ENCODE measurements around the gene SIVA1. TPM values are rescaled to one million over a fixed set of nuclear protein-coding genes. Genes with fewer than 3 reads are reported as not detected.
A peak's percentile ranks its signal among the peaks of the same experiment; 100 is the strongest.

The SIVA1 gene
- total and polyA plus RNA-seq, 7 experiments from 2014 or later = 61.4 to 276 (median 91.6) TPM

GRCh38 chr14:104724407-104724980, 28.5 kb upstream of the SIVA1 start:
- Histone ChIP-seq H3K9me3 (ENCODE audit: control insufficient read depth in 2 of 3, low read length in 3 of 3) (no peaks in the 10 kb centered on the region), H3K4me3 (ENCODE audit: low read length) (peak overlapping the region; percentile 30), H3K4me1 (ENCODE audit: control insufficient read depth in 2 of 2, insufficient read depth in 2 of 2, low read length in 2 of 2) (peaks cover 0 to 6% of the 10 kb centered on the region in 2 donors), H3K27me3 (ENCODE audit: control insufficient read depth in 2 of 2, insufficient read depth in 2 of 2, low read length in 2 of 2) (no peaks in the 10 kb centered on the region), H3K36me3 (ENCODE audit: control insufficient read depth in 2 of 3, insufficient read depth in 3 of 3, low read length in 3 of 3) (peaks cover 0 to under 1% (median 0%) of the 10 kb centered on the region in 3 experiments), H3K27ac (ENCODE audit: low read depth, low read length) (peak overlapping the region; percentile 58)
- DNase-seq (peak in 3 of 9 donors; percentile 15 to 25 (median 22)), ATAC-seq (peak; percentile 7)
- Mint-ChIP-seq H3K27me3 (no peaks in the 10 kb centered on the region), H3K9me3 (no peaks in the 10 kb centered on the region), H3K4me1 (peaks cover 0 to 11% (median 0%) of the 10 kb centered on the region in 7 donors), H3K27ac (no peak overlapping the region), H3K36me3 (peaks cover 0 to 3% (median 0%) of the 10 kb centered on the region in 5 donors), H3K4me3 (peak overlapping the region in 9 of 10 donors; percentile 19 to 73 (median 49))
- intact Hi-C loops (cut with micrococcal nuclease) = loop anchor here (1.0 to 5.0 kb wide), 4 partner anchors 28 to 297 kb away; partner anchors contain the start of gene CDCA4 (in 1 of the 2)
- ChIA-PET CTCF (no interaction called here), POLR2A (interaction anchor here (2.2 kb wide), 1 partner anchor 29 kb away, joined by 10 read pairs; the partner anchor contains the start of gene SIVA1)

GRCh38 chr14:104724981-104725771, 27.8 kb upstream of the SIVA1 start:
- Mint-ChIP-seq H3K4me1 (peaks cover 0 to 9% (median 0%) of the 10 kb centered on the region in 7 donors), H3K9me3 (no peaks in the 10 kb centered on the region), H3K27ac (no peak overlapping the region), H3K36me3 (no peaks in the 10 kb centered on the region), H3K4me3 (peak overlapping the region in 9 of 10 donors; percentile 19 to 73 (median 56)), H3K27me3 (no peaks in the 10 kb centered on the region)
- DNase-seq (no peak), ATAC-seq (no peak)
- H3K9me3 ChIP-seq (ENCODE audit: control insufficient read depth in 2 of 3, low read length in 3 of 3) = no peaks in the 10 kb centered on the region
- H3K4me1 ChIP-seq (ENCODE audit: control insufficient read depth in 2 of 2, insufficient read depth in 2 of 2, low read length in 2 of 2) = peaks cover 0 to 6% of the 10 kb centered on the region in 2 donors
- H3K27ac ChIP-seq (ENCODE audit: low read depth, low read length) = no peak overlapping the region
- ChIA-PET CTCF (no interaction called here), POLR2A (interaction anchor here (0.8 kb wide), 1 partner anchor 16 kb away, joined by 3 read pairs; no protein-coding TSS in a partner anchor)
- no peak overlapping the region for H3K4me3 ChIP-seq (ENCODE audit: low read length)
- no peaks in the 10 kb centered on the region for H3K36me3 ChIP-seq (ENCODE audit: control insufficient read depth in 2 of 3, insufficient read depth in 3 of 3, low read length in 3 of 3)
- intact Hi-C loops (cut with micrococcal nuclease) = loop anchor here (1.0 to 5.0 kb wide), 4 partner anchors 27 to 296 kb away; partner anchors contain the start of gene CDCA4 (in 1 of the 2)
- no peaks in the 10 kb centered on the region for H3K27me3 ChIP-seq (ENCODE audit: control insufficient read depth in 2 of 2, insufficient read depth in 2 of 2, low read length in 2 of 2)

- Mint-ChIP-seq H3K4me1 (peaks cover 0 to 9% (median 0%) of the 10 kb centered on the region in 7 donors), H3K4me3 (peak overlapping the region in 5 of 10 donors; percentile 47 to 65 (median 60)), H3K27ac (no peak overlapping the region), H3K9me3 (no peaks in the 10 kb centered on the region), H3K36me3 (no peaks in the 10 kb centered on the region), H3K27me3 (no peaks in the 10 kb centered on the region)
- Histone ChIP-seq H3K4me1 (ENCODE audit: control insufficient read depth in 2 of 2, insufficient read depth in 2 of 2, low read length in 2 of 2) (peaks cover 0 to 6% of the 10 kb centered on the region in 2 donors), H3K27me3 (ENCODE audit: control insufficient read depth in 2 of 2, insufficient read depth in 2 of 2, low read length in 2 of 2) (no peaks in the 10 kb centered on the region), H3K4me3 (ENCODE audit: low read length) (no peak overlapping the region), H3K27ac (ENCODE audit: low read depth, low read length) (no peak overlapping the region), H3K36me3 (ENCODE audit: control insufficient read depth in 2 of 3, insufficient read depth in 3 of 3, low read length in 3 of 3) (no peaks in the 10 kb centered on the region), H3K9me3 (ENCODE audit: control insufficient read depth in 2 of 3, low read length in 3 of 3) (no peaks in the 10 kb centered on the region)
- no peak for ATAC-seq
- POLR2A ChIA-PET = interaction anchor here (0.8 kb wide), 1 partner anchor 17 kb away, joined by 3 read pairs; no protein-coding TSS in a partner anchor
- no peak for DNase-seq
- intact Hi-C loops (cut with micrococcal nuclease) = no loop called here
- CTCF ChIA-PET = no interaction called here
Observed at GRCh38 chr14:104725772-104726548, 27.0 kb upstream of the SIVA1 start.

GRCh38 chr14:104726600-104727451, 26.1 kb upstream of the SIVA1 start:
- Histone ChIP-seq H3K27me3 (ENCODE audit: control insufficient read depth in 2 of 2, insufficient read depth in 2 of 2, low read length in 2 of 2) (no peaks in the 10 kb centered on the region), H3K27ac (ENCODE audit: low read depth, low read length) (no peak overlapping the region), H3K4me3 (ENCODE audit: low read length) (no peak overlapping the region), H3K36me3 (ENCODE audit: control insufficient read depth in 2 of 3, insufficient read depth in 3 of 3, low read length in 3 of 3) (no peaks in the 10 kb centered on the region), H3K4me1 (ENCODE audit: control insufficient read depth in 2 of 2, insufficient read depth in 2 of 2, low read length in 2 of 2) (peaks cover 0 to 6% of the 10 kb centered on the region in 2 donors), H3K9me3 (ENCODE audit: control insufficient read depth in 2 of 3, low read length in 3 of 3) (no peaks in the 10 kb centered on the region)
- Mint-ChIP-seq H3K27me3 (no peaks in the 10 kb centered on the region), H3K27ac (no peak overlapping the region), H3K4me1 (peaks cover 0 to 9% (median 0%) of the 10 kb centered on the region in 7 donors), H3K36me3 (no peaks in the 10 kb centered on the region), H3K9me3 (no peaks in the 10 kb centered on the region), H3K4me3 (peak overlapping the region in 1 of 10 donors; percentile 34)
- DNase-seq (no peak), ATAC-seq (no peak)
- CTCF ChIA-PET = no interaction called here
- intact Hi-C loops (cut with micrococcal nuclease) = no loop called here
- POLR2A ChIA-PET = no interaction called here

- H3K4me1 ChIP-seq (ENCODE audit: control insufficient read depth in 2 of 2, insufficient read depth in 2 of 2, low read length in 2 of 2) = peaks cover 0 to 2% of the 10 kb centered on the region in 2 donors
- Mint-ChIP-seq H3K4me1 (peaks cover 0 to 9% (median 0%) of the 10 kb centered on the region in 7 donors), H3K27ac (no peak overlapping the region), H3K36me3 (no peaks in the 10 kb centered on the region), H3K9me3 (no peaks in the 10 kb centered on the region), H3K27me3 (no peaks in the 10 kb centered on the region), H3K4me3 (no peak overlapping the region)
- H3K4me3 ChIP-seq (ENCODE audit: low read length) = no peak overlapping the region
- no peaks in the 10 kb centered on the region for H3K27me3 ChIP-seq (ENCODE audit: control insufficient read depth in 2 of 2, insufficient read depth in 2 of 2, low read length in 2 of 2)
- ATAC-seq (no peak), DNase-seq (no peak)
- H3K27ac ChIP-seq (ENCODE audit: low read depth, low read length) = no peak overlapping the region
- no peaks in the 10 kb centered on the region for H3K36me3 ChIP-seq (ENCODE audit: control insufficient read depth in 2 of 3, insufficient read depth in 3 of 3, low read length in 3 of 3)
- ChIA-PET POLR2A (no interaction called here), CTCF (no interaction called here)
- intact Hi-C loops (cut with micrococcal nuclease) = no loop called here
- H3K9me3 ChIP-seq (ENCODE audit: control insufficient read depth in 2 of 3, low read length in 3 of 3) = no peaks in the 10 kb centered on the region
Observed at GRCh38 chr14:104728631-104729030, 24.3 kb upstream of the SIVA1 start.

All from naive thymus-derived CD4-positive, alpha-beta T cell (primary cell).